Left ventricle myocardium superior (tissue), 1 donor: ENCODE data around the gene FRAS1. TPM values are rescaled to one million over a fixed set of nuclear protein-coding genes. Genes with fewer than 3 reads are reported as not detected.
A peak's percentile ranks its signal among the peaks of the same experiment; 100 is the strongest.
"Not testable (repeated sequence)": the region's sequence is repeated elsewhere in the genome, so short reads cannot be mapped to it uniquely, and the experiment has no call there.

Experiments
- ATAC-seq: fragments of 200-7000 bp; cut with Tn5 transposase; one replicate; pipeline ENCODE4 v1.9.1; 2020; ENCODE audit warnings: mild to moderate bottlenecking, moderate library complexity
- DNase-seq: peaks from one replicate; pipeline ENCODE4 v3.0.0-alpha.2; 2020
- intact Hi-C: fragments of 100-400 bp; cut with micrococcal nuclease; formaldehyde crosslinking; loops from one replicate; pipeline ENCODE4 v1.11.0; 2022
- total RNA-seq: library from RNA; stranded (reverse); fragmentation: NEBNext Ultra II Directional; extraction: Animal tissue kit (Norgen Biotek cat#: 25700); gene quantifications from one replicate; pipeline ENCODE4 v1.2.1, GENCODE V29; 2021
- donor health status: DM: no; HTN: yes; CAD: no; lungs with severe emphysema.

Gene FRAS1
- total RNA-seq, 1 donor from 2014 or later = 3.7 TPM

- intact Hi-C loops = no loop called here
- no peak for ATAC-seq
- no peak for DNase-seq
Measured at GRCh38 chr4:78544678-78545077, 487.6 kb downstream of the FRAS1 start.

- intact Hi-C loops = no loop called here
- peak; percentile 36 for DNase-seq
- peak; percentile 80 for ATAC-seq
Measured at GRCh38 chr4:78545275-78546246, 488.4 kb downstream of the FRAS1 start.

- intact Hi-C loops, ATAC-seq, DNase-seq: not testable (repeated sequence)
Measured at GRCh38 chr4:78547899-78548298, 490.8 kb downstream of the FRAS1 start.

- intact Hi-C loops, ATAC-seq, DNase-seq: not testable (repeated sequence)
Measured at GRCh38 chr4:78548889-78549288, 491.8 kb downstream of the FRAS1 start.

- ATAC-seq = peak; percentile 93
Measured at GRCh38 chr4:78551420-78552351, 494.6 kb downstream of the FRAS1 start, which contains the start of gene ANXA3. Gene ANXA3, plus strand, starts transcription at chr4:78551770. Its CDS starts 2,704 bp downstream, at chr4:78554474.

GRCh38 chr4:78552389-78553042, 495.4 kb downstream of the FRAS1 start:
- intact Hi-C loops = no loop called here
- DNase-seq = no peak
- ATAC-seq = no peak

More at GRCh38 chr4:78551420-78552351, 494.6 kb downstream of the FRAS1 start, which contains the start of gene ANXA3:
- peak; percentile 71 for DNase-seq
- intact Hi-C loops = no loop called here

GRCh38 chr4:78553043-78553396, 495.9 kb downstream of the FRAS1 start:
- intact Hi-C loops = no loop called here
- ATAC-seq (no peak), DNase-seq (no peak)

- intact Hi-C loops = no loop called here
- DNase-seq (no peak), ATAC-seq (peak; percentile 34)
Measured at GRCh38 chr4:78553529-78554060, 496.5 kb downstream of the FRAS1 start.

- intact Hi-C loops = no loop called here
- no peak for ATAC-seq
- DNase-seq = no peak
Measured at GRCh38 chr4:78556665-78557064, 499.5 kb downstream of the FRAS1 start.

- intact Hi-C loops = no loop called here
- ATAC-seq = no peak
Measured at GRCh38 chr4:78557841-78558240, 500.7 kb downstream of the FRAS1 start.

GRCh38 chr4:78558410-78558809, 501.3 kb downstream of the FRAS1 start:
- no peak for ATAC-seq
- intact Hi-C loops = no loop called here
- DNase-seq = no peak

More at GRCh38 chr4:78557841-78558240, 500.7 kb downstream of the FRAS1 start:
- no peak for DNase-seq

- peak; percentile 78 for ATAC-seq
- no peak for DNase-seq
- intact Hi-C loops = no loop called here
Measured at GRCh38 chr4:78560296-78560963, 503.3 kb downstream of the FRAS1 start.

- intact Hi-C loops = no loop called here
- no peak for ATAC-seq
- DNase-seq = no peak
Measured at GRCh38 chr4:78561677-78562076, 504.6 kb downstream of the FRAS1 start.

GRCh38 chr4:78562687-78563086, 505.6 kb downstream of the FRAS1 start:
- no peak for ATAC-seq
- DNase-seq = no peak
- intact Hi-C loops = no loop called here

GRCh38 chr4:78565971-78566372, 508.8 kb downstream of the FRAS1 start:
- DNase-seq (no peak), ATAC-seq (peak; percentile 53)
- intact Hi-C loops = no loop called here

GRCh38 chr4:78566834-78567499, 509.8 kb downstream of the FRAS1 start:
- DNase-seq (no peak), ATAC-seq (no peak)
- intact Hi-C loops = no loop called here

- ATAC-seq (no peak), DNase-seq (no peak)
- intact Hi-C loops = no loop called here
Measured at GRCh38 chr4:78567500-78568060, 510.5 kb downstream of the FRAS1 start.
